ENCODE data around the gene SH3BGRL.
"Not testable (repeated sequence)": the region's sequence is repeated elsewhere in the genome, so short reads cannot be mapped to it uniquely, and the experiment has no call there.

SH3BGRL gene

DNA sequence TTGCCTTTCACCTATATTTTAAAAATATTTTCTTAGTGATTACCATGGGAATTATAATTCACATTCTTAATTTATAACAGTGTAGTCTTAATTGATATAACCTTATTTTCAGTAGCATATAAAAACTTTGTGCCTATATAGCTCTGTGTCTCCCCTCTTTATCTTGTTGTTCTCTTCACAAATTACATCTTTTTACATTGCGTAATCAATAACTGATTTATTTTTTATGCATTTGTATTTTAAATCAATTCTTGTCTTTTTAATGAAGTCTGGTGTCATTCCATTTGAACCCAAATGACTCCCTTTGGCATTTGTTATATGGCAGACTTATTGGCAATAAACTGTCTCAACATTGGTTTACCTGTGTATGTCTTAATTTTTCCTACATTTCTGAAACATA is 137.0 kb downstream of the SH3BGRL start:
- DNase-seq (ENCODE audit: low spot score), result no peak
- Histone ChIP-seq H2AFZ (ENCODE audit: low read length) (no peak overlapping the region), H2BK15ac (ENCODE audit: low read length) (no peak overlapping the region), H3K4me3 (ENCODE audit: low read length in 2 of 2) (no peak overlapping the region), H2AK5ac (ENCODE audit: low read depth, low read length) (no peak overlapping the region), H3K4me2 (ENCODE audit: insufficient read depth, low read length, poor library complexity, severe bottlenecking) (no peak overlapping the region), H3K23ac (ENCODE audit: low read depth, low read length, poor library complexity) (no peak overlapping the region), H3K14ac (ENCODE audit: low read length) (no peak overlapping the region), H3K4me1 (ENCODE audit: control insufficient read depth in 2 of 2, insufficient read depth in 1 of 2, low read depth in 1 of 2, low read length in 2 of 2) (no peaks in the 10 kb centered on the region), H3K36me3 (replicated peaks in 1 of 2; ENCODE audit: control insufficient read depth in 2 of 2, insufficient read depth in 2 of 2, low read length in 2 of 2) (no peaks in the 10 kb centered on the region), H4K91ac (ENCODE audit: low read depth, low read length, poor library complexity) (no peak overlapping the region), H2BK120ac (ENCODE audit: low read depth, low read length) (no peak overlapping the region), H3K4ac (ENCODE audit: low read length) (no peak overlapping the region), H2BK12ac (ENCODE audit: low read length) (no peak overlapping the region), H3K27ac (replicated peaks; ENCODE audit: low read length) (no peak overlapping the region), H3K27me3 (ENCODE audit: control insufficient read depth in 3 of 3, insufficient read depth in 3 of 3, low read depth in 1 of 3, low read length in 3 of 3) (no peaks in the 10 kb centered on the region), H2BK5ac (ENCODE audit: low read length) (no peak overlapping the region), H4K8ac (ENCODE audit: low read depth, low read length) (no peak overlapping the region), H3K79me1 (ENCODE audit: low read depth, low read length) (no peaks in the 10 kb centered on the region), H3K18ac (ENCODE audit: low read length) (no peak overlapping the region), H3K9me3 (replicated peaks in 1 of 2; ENCODE audit: control insufficient read depth in 2 of 2, insufficient read depth in 1 of 2, low read depth in 1 of 2, low read length in 2 of 2) (no peaks in the 10 kb centered on the region), H3K9ac (ENCODE audit: low read depth, low read length, poor library complexity) (no peak overlapping the region)
- WGBS, 2 donors (ENCODE audit: extremely low coverage in 2 of 2, insufficient read length in 2 of 2, insufficient replicate concordance in 1 of 2), result no CpG with 5 or more reads among the region's 1 CpG

DNA sequence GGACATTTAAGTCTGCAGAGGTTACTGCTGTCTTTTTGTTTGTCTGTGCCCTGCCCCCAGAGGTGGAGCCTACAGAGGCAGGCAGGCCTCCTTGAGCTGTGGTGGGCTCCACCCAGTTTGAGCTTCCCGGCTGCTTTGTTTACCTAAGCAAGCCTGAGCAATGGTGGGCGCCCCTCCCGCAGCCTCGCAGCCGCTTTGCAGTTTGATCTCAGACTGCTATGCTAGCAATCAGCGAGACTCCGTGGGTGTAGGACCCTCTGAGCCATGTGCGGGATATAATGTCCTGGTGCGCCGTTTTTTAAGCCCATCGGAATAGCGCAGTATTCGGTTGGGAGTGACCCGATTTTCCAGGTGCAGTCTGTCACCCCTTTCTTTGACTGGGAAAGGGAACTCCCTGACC is 143.4 kb downstream of the SH3BGRL start:
- not testable (repeated sequence) for DNase-seq (ENCODE audit: low spot score); H2AFZ ChIP-seq (ENCODE audit: low read length); H3K23ac ChIP-seq (ENCODE audit: low read depth, low read length, poor library complexity); H3K79me1 ChIP-seq (ENCODE audit: low read depth, low read length); H3K18ac ChIP-seq (ENCODE audit: low read length); H4K91ac ChIP-seq (ENCODE audit: low read depth, low read length, poor library complexity); H3K4me1 ChIP-seq (ENCODE audit: control insufficient read depth in 2 of 2, insufficient read depth in 1 of 2, low read depth in 1 of 2, low read length in 2 of 2); H4K8ac ChIP-seq (ENCODE audit: low read depth, low read length); H3K9ac ChIP-seq (ENCODE audit: low read depth, low read length, poor library complexity); H3K4me3 ChIP-seq (ENCODE audit: low read length in 2 of 2); H2BK5ac ChIP-seq (ENCODE audit: low read length); H2BK15ac ChIP-seq (ENCODE audit: low read length); H3K4ac ChIP-seq (ENCODE audit: low read length); H3K36me3 ChIP-seq (replicated peaks in 1 of 2; ENCODE audit: control insufficient read depth in 2 of 2, insufficient read depth in 2 of 2, low read length in 2 of 2); H3K27me3 ChIP-seq (ENCODE audit: control insufficient read depth in 3 of 3, insufficient read depth in 3 of 3, low read depth in 1 of 3, low read length in 3 of 3); H3K9me3 ChIP-seq (replicated peaks in 1 of 2; ENCODE audit: control insufficient read depth in 2 of 2, insufficient read depth in 1 of 2, low read depth in 1 of 2, low read length in 2 of 2); H3K27ac ChIP-seq (replicated peaks; ENCODE audit: low read length); H3K4me2 ChIP-seq (ENCODE audit: insufficient read depth, low read length, poor library complexity, severe bottlenecking); H2BK120ac ChIP-seq (ENCODE audit: low read depth, low read length); H3K14ac ChIP-seq (ENCODE audit: low read length); H2BK12ac ChIP-seq (ENCODE audit: low read length); H2AK5ac ChIP-seq (ENCODE audit: low read depth, low read length)
- whole genome bisulfite sequencing, 2 donors (ENCODE audit: extremely low coverage in 2 of 2, insufficient read length in 2 of 2, insufficient replicate concordance in 1 of 2), result no CpG with 5 or more reads among the region's 14 CpGs

Data from neuronal stem cell (in vitro differentiated cells).